Measurements from ENCODE around the gene CDK5R1.

DNA sequence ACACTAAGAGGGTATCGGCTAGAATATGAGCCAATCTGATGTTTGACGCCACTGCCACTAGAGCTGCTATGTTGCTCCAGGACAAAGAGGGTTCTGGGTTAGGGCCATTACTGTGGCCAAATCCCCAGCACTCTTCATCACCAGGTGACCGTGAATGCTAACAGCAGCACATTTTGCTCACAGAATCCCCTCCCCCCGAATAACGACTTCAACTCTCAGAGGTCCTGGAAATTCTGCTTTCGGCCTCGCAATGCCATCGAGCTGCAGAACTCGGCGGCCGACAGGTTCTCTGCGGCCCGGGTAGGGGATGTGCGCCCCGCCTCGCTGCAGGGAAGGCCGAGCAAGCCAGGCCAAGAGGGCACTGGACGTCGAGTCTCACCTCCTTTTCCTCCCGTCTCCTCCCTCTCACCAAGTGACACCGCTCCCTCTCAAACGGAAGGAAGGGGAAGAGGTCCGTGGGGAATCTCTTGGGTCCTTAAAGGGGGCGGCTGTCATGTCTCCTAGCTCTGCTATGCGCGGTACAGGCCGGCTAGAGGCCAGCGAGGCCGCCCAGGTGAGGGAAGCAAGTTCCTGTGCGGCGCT, 31.9 kb downstream of the CDK5R1 start:
- TF ChIP-seq, protein P1, sequence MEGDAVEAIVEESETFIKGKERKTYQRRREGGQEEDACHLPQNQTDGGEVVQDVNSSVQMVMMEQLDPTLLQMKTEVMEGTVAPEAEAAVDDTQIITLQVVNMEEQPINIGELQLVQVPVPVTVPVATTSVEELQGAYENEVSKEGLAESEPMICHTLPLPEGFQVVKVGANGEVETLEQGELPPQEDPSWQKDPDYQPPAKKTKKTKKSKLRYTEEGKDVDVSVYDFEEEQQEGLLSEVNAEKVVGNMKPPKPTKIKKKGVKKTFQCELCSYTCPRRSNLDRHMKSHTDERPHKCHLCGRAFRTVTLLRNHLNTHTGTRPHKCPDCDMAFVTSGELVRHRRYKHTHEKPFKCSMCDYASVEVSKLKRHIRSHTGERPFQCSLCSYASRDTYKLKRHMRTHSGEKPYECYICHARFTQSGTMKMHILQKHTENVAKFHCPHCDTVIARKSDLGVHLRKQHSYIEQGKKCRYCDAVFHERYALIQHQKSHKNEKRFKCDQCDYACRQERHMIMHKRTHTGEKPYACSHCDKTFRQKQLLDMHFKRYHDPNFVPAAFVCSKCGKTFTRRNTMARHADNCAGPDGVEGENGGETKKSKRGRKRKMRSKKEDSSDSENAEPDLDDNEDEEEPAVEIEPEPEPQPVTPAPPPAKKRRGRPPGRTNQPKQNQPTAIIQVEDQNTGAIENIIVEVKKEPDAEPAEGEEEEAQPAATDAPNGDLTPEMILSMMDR (IDR thresholded peaks at IDR 0.05) = no peak
- TF ChIP-seq POLR2A (IDR thresholded peaks at IDR 0.05) = no peak
- no peak for TF ChIP-seq EP300 (IDR thresholded peaks at IDR 0.05)

Measured in ovary (tissue), 3 donors.